K562 (cell line): ENCODE results near the gene NXT1. TPM values are rescaled to one million over a fixed set of nuclear protein-coding genes. Genes with fewer than 3 reads are reported as not detected.

Experiments
- DIDO1 ChIP-seq: fragments of 450-650 bp; IDR thresholded peaks from 2 replicates; pipeline ENCODE4 v1.6.1; 2016; ENCODE audit warnings: low read depth, missing biosample characterization, missing genetic modification characterization
- GTF2A2 ChIP-seq: IDR thresholded peaks from 2 replicates; pipeline ENCODE4 v1.6.1; 2016; ENCODE audit warnings: mild to moderate bottlenecking, missing genetic modification characterization, missing compliant biosample characterization
- MNT ChIP-seq, 2 experiments: fragments of 450-650 bp; conservative IDR thresholded peaks; 2 replicates each; pipeline ENCODE4 v1.6.1; 2017; ENCODE audit warnings: mild to moderate bottlenecking in 2 of 2, moderate library complexity in 2 of 2
- MXI1 ChIP-seq: IDR thresholded peaks from 2 replicates; pipeline ENCODE4 v1.6.1; 2011; ENCODE audit warnings: low read depth, mild to moderate bottlenecking, improper control_type of control experiment, low read length
- NR4A1 ChIP-seq, 2 experiments: fragments of 250-450 bp in 1 of 2; fragments of 450-650 bp in 1 of 2; sonication (Bioruptor Pico) in 1 of 2; IDR thresholded peaks; 2 replicates each; pipeline versions ENCODE4 v1.4.0 to v1.6.1; 2016 to 2020; ENCODE audit warnings: mild to moderate bottlenecking in 2 of 2, missing compliant biosample characterization in 1 of 2, missing genetic modification characterization in 1 of 2, moderate library complexity in 1 of 2
- SIRT6 ChIP-seq: IDR thresholded peaks from one replicate; pipeline ENCODE4 v1.6.1; 2012; ENCODE audit warnings: low read depth, mild to moderate bottlenecking, control low read depth, inconsistent platforms, low read length, moderate library complexity
- ZBTB49 ChIP-seq: sonication (generic); formaldehyde crosslinking; IDR thresholded peaks from 2 replicates; pipeline ENCODE4 v1.8.0; 2022; ENCODE audit warnings: missing genetic modification reagents, mild to moderate bottlenecking, borderline replicate concordance
- ZNF609 ChIP-seq: sonication (generic); formaldehyde crosslinking; IDR thresholded peaks from 2 replicates; pipeline ENCODE4 v1.8.1; 2023; ENCODE audit warnings: missing genetic modification reagents, mild to moderate bottlenecking, borderline replicate concordance
- polyA plus RNA-seq, 8 experiments: library from polyadenylated mRNA; depleted of rRNA in 4 of 8; stranded (reverse) in 5 of 8; unstranded in 3 of 8; fragments of >200 nt; fragmentation: Nextera tagmentation in 2 of 8; fragmentation: Illumina TruSeq in 1 of 8; extraction: Ambion mirVana in 2 of 8; extraction: Trizol in 1 of 8; gene quantifications; 2 replicates each; pipeline versions ENCODE4 v1.2.1 to v1.2.3, GENCODE V29; 2011 to 2014; ENCODE audit warnings: inconsistent platforms in 1 of 8, missing spikeins in 1 of 8
- total RNA-seq, 7 experiments: library from RNA; depleted of rRNA in 6 of 7; stranded (reverse); fragments of >200 nt in 6 of 7; fragmentation: Illumina TruSeq in 2 of 7; extraction: Trizol in 2 of 7; gene quantifications; 2 replicates each; pipeline versions ENCODE4 v1.2.1 to v1.2.3, GENCODE V29; 2011 to 2021; ENCODE audit warnings: low replicate concordance in 1 of 7

Gene NXT1
- total and polyA plus RNA-seq, 9 of the 15 experiments (the other 6 are each of a cell fraction or from before 2014, with no cell fraction given) = 7.7 to 50.9 (median 35.6) TPM

- TF ChIP-seq MXI1 (no peak), ZNF609 (CRISPR knock-in tag) (no peak), NR4A1 (CRISPR knock-in tag; IDR thresholded peaks at IDR 0.05) (no peak), NR4A1 (tag; IDR thresholded peaks at IDR 0.05) (no peak), SIRT6 (no peak), ZBTB49 (CRISPR knock-in tag) (no peak), MNT (conservative IDR thresholded peaks at IDR 0.05) (no peak), DIDO1 (tag) (no peak), GTF2A2 (tag) (no peak)
- TF ChIP-seq, all 486 proteins: peak for 0
Measured at GRCh38 chr20:23315099-23315498, 35.5 kb upstream of the NXT1 start (continued).
